ENCODE results near the gene SYNE2.

- TF ChIP-seq, protein P1, sequence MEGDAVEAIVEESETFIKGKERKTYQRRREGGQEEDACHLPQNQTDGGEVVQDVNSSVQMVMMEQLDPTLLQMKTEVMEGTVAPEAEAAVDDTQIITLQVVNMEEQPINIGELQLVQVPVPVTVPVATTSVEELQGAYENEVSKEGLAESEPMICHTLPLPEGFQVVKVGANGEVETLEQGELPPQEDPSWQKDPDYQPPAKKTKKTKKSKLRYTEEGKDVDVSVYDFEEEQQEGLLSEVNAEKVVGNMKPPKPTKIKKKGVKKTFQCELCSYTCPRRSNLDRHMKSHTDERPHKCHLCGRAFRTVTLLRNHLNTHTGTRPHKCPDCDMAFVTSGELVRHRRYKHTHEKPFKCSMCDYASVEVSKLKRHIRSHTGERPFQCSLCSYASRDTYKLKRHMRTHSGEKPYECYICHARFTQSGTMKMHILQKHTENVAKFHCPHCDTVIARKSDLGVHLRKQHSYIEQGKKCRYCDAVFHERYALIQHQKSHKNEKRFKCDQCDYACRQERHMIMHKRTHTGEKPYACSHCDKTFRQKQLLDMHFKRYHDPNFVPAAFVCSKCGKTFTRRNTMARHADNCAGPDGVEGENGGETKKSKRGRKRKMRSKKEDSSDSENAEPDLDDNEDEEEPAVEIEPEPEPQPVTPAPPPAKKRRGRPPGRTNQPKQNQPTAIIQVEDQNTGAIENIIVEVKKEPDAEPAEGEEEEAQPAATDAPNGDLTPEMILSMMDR (IDR thresholded peaks at IDR 0.05): no peak
- TF ChIP-seq EP300 (IDR thresholded peaks at IDR 0.05): no peak
- no peak for TF ChIP-seq POLR2A (IDR thresholded peaks at IDR 0.05; ENCODE audit: low read depth)
Observed at GRCh38 chr14:64159588-64159987, 306.8 kb downstream of the SYNE2 start.

Measured in esophagus muscularis mucosa (tissue), 4 donors.